Progenitor cell of endocrine pancreas (in vitro differentiated cells): ENCODE data around the gene SRPRB. TPM values are rescaled to one million over a fixed set of nuclear protein-coding genes. Genes with fewer than 3 reads are reported as not detected.
A peak's percentile ranks its signal among the peaks of the same experiment; 100 is the strongest.

Source experiments
- DNase-seq: peaks from one replicate; pipeline ENCODE4 v3.0.0; 2021; ENCODE audit warnings: low spot score; ENCODE audit not compliant: unreplicated experiment
- H3K27ac Mint-ChIP-seq: 2 replicates; pipeline ENCODE4 v1.8.0; 2021; ENCODE audit warnings: mild to moderate bottlenecking, moderate library complexity, mixed read lengths
- H3K27me3 Mint-ChIP-seq: 2 replicates; pipeline ENCODE4 v1.8.0; 2021; ENCODE audit warnings: mixed read lengths
- H3K36me3 Mint-ChIP-seq: 2 replicates; pipeline ENCODE4 v1.8.0; 2022; ENCODE audit warnings: mixed read lengths; ENCODE audit not compliant: insufficient read depth
- H3K4me1 Mint-ChIP-seq: 2 replicates; pipeline ENCODE4 v1.8.0; 2021; ENCODE audit warnings: low read depth, mixed read lengths
- H3K4me3 Mint-ChIP-seq: 2 replicates; pipeline ENCODE4 v1.8.0; 2021; ENCODE audit warnings: low read depth, mild to moderate bottlenecking, moderate library complexity, mixed read lengths
- H3K9me3 Mint-ChIP-seq: 2 replicates; pipeline ENCODE4 v1.8.0; 2021; ENCODE audit warnings: low read depth, mixed read lengths
- total RNA-seq: library from RNA; stranded (reverse); gene quantifications from 2 replicates; pipeline ENCODE4 v1.2.1, GENCODE V29; 2021
- TF ChIP-seq, protein P1 (sequence below): fragments of 200-600 bp; sonication (generic); IDR thresholded peaks from one replicate; pipeline ENCODE4 v1.5.0; 2021; ENCODE audit warnings: antibody characterized with exemption, mild to moderate bottlenecking; ENCODE audit not compliant: unreplicated experiment

Gene SRPRB
- total RNA-seq, 1 donor from 2014 or later, result 38.2 TPM

DNA sequence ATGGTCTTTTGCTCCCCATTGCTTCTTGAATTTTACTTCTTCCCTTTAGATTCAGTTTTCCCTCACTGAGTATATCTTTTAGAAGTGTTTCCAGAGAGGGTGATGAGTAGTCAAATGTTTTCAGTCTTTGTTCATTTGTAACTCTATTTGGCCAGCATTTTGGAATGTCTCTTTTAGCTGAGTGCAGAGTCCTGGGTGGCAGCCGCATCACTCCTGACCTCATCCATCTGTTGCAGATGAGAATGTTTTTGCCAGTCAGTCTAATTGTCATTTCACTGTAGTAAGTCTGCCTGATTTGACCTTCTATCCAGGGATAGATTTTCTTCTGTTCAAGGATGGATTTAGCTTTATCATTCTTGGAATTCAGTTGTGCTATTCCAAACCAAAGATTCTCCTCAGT, 7.3 kb downstream of the SRPRB start:
- no peaks in the 10 kb centered on the region for H3K27me3 Mint-ChIP-seq
- DNase-seq, result no peak
- H3K36me3 Mint-ChIP-seq, result peaks cover 18% of the 10 kb centered on the region
- H3K4me1 Mint-ChIP-seq, result peaks cover 3% of the 10 kb centered on the region
- no peaks in the 10 kb centered on the region for H3K9me3 Mint-ChIP-seq
- no peak overlapping the region for H3K4me3 Mint-ChIP-seq
- peak overlapping the region; percentile 10 for H3K27ac Mint-ChIP-seq
- TF ChIP-seq, protein P1, sequence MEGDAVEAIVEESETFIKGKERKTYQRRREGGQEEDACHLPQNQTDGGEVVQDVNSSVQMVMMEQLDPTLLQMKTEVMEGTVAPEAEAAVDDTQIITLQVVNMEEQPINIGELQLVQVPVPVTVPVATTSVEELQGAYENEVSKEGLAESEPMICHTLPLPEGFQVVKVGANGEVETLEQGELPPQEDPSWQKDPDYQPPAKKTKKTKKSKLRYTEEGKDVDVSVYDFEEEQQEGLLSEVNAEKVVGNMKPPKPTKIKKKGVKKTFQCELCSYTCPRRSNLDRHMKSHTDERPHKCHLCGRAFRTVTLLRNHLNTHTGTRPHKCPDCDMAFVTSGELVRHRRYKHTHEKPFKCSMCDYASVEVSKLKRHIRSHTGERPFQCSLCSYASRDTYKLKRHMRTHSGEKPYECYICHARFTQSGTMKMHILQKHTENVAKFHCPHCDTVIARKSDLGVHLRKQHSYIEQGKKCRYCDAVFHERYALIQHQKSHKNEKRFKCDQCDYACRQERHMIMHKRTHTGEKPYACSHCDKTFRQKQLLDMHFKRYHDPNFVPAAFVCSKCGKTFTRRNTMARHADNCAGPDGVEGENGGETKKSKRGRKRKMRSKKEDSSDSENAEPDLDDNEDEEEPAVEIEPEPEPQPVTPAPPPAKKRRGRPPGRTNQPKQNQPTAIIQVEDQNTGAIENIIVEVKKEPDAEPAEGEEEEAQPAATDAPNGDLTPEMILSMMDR, result no peak

DNA sequence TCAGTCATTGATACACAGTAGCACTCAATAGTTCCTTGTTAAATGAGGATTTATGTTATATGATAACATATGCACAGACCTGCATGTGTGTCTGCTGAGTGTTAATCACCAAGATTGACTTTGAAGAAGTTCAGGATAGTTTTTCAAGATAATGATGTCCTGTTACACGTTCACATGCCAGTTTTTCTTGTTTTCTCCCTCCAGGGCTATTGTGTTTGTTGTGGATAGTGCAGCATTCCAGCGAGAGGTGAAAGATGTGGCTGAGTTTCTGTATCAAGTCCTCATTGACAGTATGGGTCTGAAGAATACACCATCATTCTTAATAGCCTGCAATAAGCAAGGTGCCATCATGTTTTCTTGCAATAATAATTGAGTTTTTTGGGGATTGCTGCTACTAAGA, 9.8 kb downstream of the SRPRB start:
- Mint-ChIP-seq H3K9me3 (no peaks in the 10 kb centered on the region), H3K4me3 (no peak overlapping the region), H3K36me3 (peaks cover 15% of the 10 kb centered on the region), H3K27ac (no peak overlapping the region), H3K4me1 (peaks cover 1% of the 10 kb centered on the region), H3K27me3 (no peaks in the 10 kb centered on the region)
- no peak for DNase-seq
- TF ChIP-seq, protein P1, result no peak

DNA sequence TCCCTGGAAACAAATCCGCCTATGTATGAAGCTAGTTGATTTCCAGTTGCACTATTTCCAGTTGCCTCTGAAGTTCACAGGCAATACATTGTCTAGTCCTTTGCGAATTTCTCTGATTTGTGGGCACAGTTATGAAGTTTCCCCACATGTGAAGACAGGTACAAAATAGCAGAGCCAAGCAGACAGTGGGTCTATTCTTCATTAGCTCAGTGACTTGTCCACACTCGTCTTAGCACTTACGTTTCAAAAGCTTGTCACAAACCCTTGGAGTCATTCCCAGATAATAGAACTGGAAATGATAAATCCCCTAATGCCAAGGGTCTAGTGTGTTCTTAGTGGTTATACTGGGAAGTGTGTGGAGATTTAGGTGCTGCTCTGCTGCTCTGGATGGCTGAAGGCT, 14.5 kb downstream of the SRPRB start:
- Mint-ChIP-seq H3K9me3 (no peaks in the 10 kb centered on the region), H3K4me3 (no peak overlapping the region), H3K4me1 (no peaks in the 10 kb centered on the region), H3K36me3 (peaks cover 15% of the 10 kb centered on the region), H3K27ac (no peak overlapping the region), H3K27me3 (no peaks in the 10 kb centered on the region)
- no peak for DNase-seq
- TF ChIP-seq, protein P1, result no peak

DNA sequence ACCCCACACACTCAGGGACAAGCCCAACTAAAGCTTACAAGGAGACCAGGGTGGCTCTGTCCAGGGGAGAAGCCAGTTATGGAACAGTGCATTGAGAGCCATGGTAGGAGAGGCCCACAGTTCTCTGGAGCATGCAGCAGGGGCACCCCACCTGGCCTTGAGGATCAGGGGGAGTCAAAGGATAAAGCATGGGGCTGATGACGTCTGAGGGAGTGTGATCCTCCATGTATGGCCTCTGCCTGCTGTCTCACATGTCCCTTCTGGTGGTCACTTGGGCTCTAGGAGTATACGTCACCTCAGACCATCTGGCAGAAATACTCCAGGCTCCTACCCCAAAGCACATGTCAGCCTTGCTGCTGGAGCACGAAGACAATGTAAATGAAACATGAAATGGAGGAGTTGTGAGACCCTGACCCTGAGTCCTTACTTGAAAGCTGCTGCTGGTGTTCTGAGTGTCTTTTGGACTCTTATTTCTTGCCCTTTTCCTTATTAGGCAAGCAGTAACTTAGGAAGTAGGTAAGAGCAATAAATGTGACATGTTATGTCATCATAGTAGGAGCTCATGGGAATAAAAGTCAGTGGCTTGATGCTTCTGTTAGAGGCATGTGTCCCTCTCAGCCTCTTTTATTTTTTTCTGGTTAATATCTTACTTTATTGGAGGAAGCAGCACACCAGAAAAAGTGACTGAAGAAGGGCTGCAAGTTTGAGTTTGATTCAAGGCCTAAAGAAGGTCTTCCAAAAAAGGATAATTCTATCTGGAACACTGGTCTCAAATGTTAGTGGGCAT, 15.5 kb downstream of the SRPRB start:
- H3K9me3 Mint-ChIP-seq, result no peaks in the 10 kb centered on the region
- no peaks in the 10 kb centered on the region for H3K27me3 Mint-ChIP-seq
- DNase-seq, result no peak
- H3K4me1 Mint-ChIP-seq, result no peaks in the 10 kb centered on the region
- TF ChIP-seq, protein P1, result no peak
- peaks cover 10% of the 10 kb centered on the region for H3K36me3 Mint-ChIP-seq
- H3K4me3 Mint-ChIP-seq, result no peak overlapping the region
- no peak overlapping the region for H3K27ac Mint-ChIP-seq

DNA sequence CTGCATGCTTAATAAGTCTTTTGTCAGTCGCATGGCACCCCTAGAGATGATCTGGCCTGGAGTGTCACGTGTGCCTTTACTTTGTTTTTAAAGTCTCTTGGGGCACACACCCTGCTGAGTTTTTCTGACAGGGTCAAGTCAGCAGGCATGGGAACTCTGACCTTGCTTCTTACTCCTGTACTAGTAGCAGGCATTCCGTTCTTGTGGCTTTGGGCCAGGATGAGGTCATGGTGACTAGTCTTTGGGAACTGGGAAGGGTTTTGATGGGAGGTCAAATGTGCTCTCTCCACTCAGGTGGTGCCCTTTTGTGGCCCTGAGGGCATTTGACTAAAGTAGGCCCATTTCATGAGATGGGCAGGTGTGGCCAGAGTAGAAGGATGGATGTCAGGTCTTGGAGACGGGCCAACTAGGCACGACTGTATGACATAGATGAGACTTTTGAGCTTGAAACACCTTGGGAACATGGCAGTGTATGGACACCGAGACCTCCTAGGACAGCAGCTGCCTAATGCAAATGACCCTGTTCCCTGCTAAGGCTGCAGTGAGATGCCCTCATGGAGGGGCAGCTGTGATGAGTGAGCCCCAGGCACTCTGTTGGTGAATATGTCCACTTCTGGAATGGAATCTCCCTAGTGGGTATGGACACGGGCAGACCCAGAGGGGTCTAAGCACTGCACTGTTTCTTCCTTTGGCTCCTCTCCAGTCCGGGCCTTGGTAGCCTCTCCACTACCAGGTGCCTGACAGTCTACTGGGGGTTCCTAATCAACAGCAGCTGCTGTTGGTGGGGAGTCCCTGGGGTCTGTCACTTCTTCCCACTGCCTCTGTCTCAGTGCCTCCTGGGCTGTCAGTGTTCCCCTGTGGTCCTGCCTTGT, 16.4 kb downstream of the SRPRB start:
- DNase-seq, result no peak
- H3K27ac Mint-ChIP-seq, result no peak overlapping the region
- TF ChIP-seq, protein P1, result peak; percentile 32
- H3K36me3 Mint-ChIP-seq, result peaks cover 9% of the 10 kb centered on the region
- no peaks in the 10 kb centered on the region for H3K9me3 Mint-ChIP-seq
- H3K4me1 Mint-ChIP-seq, result no peaks in the 10 kb centered on the region
- H3K27me3 Mint-ChIP-seq, result no peaks in the 10 kb centered on the region
- H3K4me3 Mint-ChIP-seq, result no peak overlapping the region
